SK-N-SH treated with all-trans-retinoic acid at 6 μM for 48 hours (cell line): ENCODE data around the gene KIAA0408.
"Not testable (repeated sequence)": the region's sequence is repeated elsewhere in the genome, so short reads cannot be mapped to it uniquely, and the experiment has no call there.

ENCODE experiments used
- ARNTL ChIP-seq: fragments of 450-650 bp; formaldehyde crosslinking; IDR thresholded peaks from 2 replicates; pipeline ENCODE4 v1.5.0; 2020; ENCODE audit warnings: low read depth, mild to moderate bottlenecking, moderate library complexity, borderline replicate concordance
- ISL1 ChIP-seq: fragments of 250-450 bp; sonication (Bioruptor Pico); IDR thresholded peaks from 2 replicates; pipeline ENCODE4 v2.1.2; 2022; ENCODE audit warnings: mild to moderate bottlenecking, moderate library complexity
- RARB ChIP-seq: fragments of 250-450 bp; sonication (Bioruptor Pico); IDR thresholded peaks from 2 replicates; pipeline ENCODE4 v1.8.0; 2021; ENCODE audit warnings: mild to moderate bottlenecking, moderate library complexity
- TCF4 ChIP-seq: fragments of 250-450 bp; sonication (Bioruptor Pico); IDR thresholded peaks from 2 replicates; pipeline ENCODE4 v1.8.0; 2021; ENCODE audit warnings: mild to moderate bottlenecking, moderate library complexity, borderline replicate concordance
- ZC3H10 ChIP-seq: fragments of 250-450 bp; sonication (Bioruptor Pico); IDR thresholded peaks from 2 replicates; pipeline ENCODE4 v1.5.1; 2021; ENCODE audit warnings: mild to moderate bottlenecking, moderate library complexity
- ZFP3 ChIP-seq: fragments of 250-450 bp; sonication (Bioruptor Pico); IDR thresholded peaks from 2 replicates; pipeline ENCODE4 v1.5.0; 2020; ENCODE audit warnings: mild to moderate bottlenecking, moderate library complexity
- ZNF565 ChIP-seq: fragments of 450-650 bp; formaldehyde crosslinking; conservative IDR thresholded peaks from 2 replicates; pipeline ENCODE4 v1.5.0; 2020; ENCODE audit warnings: low read depth, mild to moderate bottlenecking, moderate library complexity
- ZNF70 ChIP-seq: fragments of 450-650 bp; formaldehyde crosslinking; IDR thresholded peaks from 2 replicates; pipeline ENCODE4 v1.5.0; 2020; ENCODE audit warnings: mild to moderate bottlenecking, moderate library complexity
- TF ChIP-seq, protein P1 (sequence below): fragments of 250-450 bp; sonication (Bioruptor Pico); IDR thresholded peaks from 2 replicates; pipeline ENCODE4 v1.8.0; 2020; ENCODE audit warnings: mild to moderate bottlenecking, moderate library complexity, borderline replicate concordance
- TF ChIP-seq, protein P2 (sequence below): fragments of 250-450 bp; sonication (Bioruptor Pico); IDR thresholded peaks from 2 replicates; pipeline ENCODE4 v1.5.1; 2021; ENCODE audit warnings: mild to moderate bottlenecking, moderate library complexity

DNA sequence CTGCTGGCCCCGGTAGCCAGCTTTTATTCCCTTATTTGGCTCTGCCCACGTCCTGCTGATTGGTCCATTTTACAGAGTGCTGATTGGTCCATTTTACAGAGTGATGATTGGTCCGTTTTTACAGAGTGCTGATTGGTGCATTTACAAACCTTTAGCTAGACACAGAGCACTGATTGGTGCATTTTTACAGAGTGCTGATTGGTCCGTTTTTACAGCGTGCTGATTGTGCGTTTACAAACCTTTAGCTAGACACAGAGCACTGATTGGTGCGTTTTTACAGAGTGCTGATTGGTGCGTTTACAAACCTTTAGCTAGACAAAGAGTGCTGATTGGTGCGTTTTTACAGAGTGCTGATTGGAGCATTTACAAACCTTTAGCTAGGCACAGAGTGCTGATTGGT lies 30.6 kb downstream of the KIAA0408 start:
- not testable (repeated sequence) for TF ChIP-seq RARB (CRISPR knock-in tag); ZNF565 (CRISPR knock-in tag); ZNF70 (CRISPR knock-in tag); ARNTL (CRISPR knock-in tag); ISL1 (CRISPR knock-in tag); ZFP3 (CRISPR knock-in tag); ZC3H10; TCF4
- TF ChIP-seq, protein P1, sequence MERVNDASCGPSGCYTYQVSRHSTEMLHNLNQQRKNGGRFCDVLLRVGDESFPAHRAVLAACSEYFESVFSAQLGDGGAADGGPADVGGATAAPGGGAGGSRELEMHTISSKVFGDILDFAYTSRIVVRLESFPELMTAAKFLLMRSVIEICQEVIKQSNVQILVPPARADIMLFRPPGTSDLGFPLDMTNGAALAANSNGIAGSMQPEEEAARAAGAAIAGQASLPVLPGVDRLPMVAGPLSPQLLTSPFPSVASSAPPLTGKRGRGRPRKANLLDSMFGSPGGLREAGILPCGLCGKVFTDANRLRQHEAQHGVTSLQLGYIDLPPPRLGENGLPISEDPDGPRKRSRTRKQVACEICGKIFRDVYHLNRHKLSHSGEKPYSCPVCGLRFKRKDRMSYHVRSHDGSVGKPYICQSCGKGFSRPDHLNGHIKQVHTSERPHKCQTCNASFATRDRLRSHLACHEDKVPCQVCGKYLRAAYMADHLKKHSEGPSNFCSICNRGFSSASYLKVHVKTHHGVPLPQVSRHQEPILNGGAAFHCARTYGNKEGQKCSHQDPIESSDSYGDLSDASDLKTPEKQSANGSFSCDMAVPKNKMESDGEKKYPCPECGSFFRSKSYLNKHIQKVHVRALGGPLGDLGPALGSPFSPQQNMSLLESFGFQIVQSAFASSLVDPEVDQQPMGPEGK (CRISPR knock-in tag) = not testable (repeated sequence)
- TF ChIP-seq, protein P2, sequence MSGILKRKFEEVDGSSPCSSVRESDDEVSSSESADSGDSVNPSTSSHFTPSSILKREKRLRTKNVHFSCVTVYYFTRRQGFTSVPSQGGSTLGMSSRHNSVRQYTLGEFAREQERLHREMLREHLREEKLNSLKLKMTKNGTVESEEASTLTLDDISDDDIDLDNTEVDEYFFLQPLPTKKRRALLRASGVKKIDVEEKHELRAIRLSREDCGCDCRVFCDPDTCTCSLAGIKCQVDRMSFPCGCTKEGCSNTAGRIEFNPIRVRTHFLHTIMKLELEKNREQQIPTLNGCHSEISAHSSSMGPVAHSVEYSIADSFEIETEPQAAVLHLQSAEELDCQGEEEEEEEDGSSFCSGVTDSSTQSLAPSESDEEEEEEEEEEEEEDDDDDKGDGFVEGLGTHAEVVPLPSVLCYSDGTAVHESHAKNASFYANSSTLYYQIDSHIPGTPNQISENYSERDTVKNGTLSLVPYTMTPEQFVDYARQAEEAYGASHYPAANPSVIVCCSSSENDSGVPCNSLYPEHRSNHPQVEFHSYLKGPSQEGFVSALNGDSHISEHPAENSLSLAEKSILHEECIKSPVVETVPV = not testable (repeated sequence)
